ENCODE data around the gene LST1.

The LST1 gene

DNA sequence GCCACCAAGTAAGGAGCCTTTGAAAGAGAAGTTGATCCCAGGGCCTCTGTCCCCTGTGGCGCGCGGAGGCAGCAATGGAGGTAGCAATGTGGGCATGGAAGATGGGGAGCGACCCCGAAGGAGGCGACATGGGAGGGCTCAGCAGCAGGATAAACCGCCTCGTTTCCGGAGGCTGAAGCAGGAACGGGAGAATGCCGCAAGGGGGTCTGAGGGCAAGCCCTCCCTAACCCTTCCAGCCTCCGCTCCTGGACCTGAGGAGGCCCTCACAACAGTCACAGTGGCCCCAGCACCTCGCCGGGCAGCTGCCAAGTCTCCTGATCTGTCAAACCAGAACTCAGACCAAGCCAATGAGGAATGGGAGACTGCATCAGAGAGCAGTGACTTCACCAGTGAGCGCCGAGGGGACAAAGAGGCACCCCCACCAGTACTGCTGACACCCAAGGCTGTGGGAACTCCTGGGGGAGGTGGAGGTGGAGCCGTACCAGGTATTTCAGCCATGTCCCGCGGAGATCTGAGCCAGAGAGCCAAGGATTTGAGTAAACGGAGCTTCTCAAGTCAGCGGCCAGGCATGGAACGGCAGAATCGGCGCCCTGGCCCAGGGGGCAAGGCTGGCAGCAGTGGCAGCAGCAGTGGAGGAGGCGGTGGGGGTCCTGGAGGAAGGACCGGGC, 46.3 kb downstream of the LST1 start:
- TF ChIP-seq, protein P1, sequence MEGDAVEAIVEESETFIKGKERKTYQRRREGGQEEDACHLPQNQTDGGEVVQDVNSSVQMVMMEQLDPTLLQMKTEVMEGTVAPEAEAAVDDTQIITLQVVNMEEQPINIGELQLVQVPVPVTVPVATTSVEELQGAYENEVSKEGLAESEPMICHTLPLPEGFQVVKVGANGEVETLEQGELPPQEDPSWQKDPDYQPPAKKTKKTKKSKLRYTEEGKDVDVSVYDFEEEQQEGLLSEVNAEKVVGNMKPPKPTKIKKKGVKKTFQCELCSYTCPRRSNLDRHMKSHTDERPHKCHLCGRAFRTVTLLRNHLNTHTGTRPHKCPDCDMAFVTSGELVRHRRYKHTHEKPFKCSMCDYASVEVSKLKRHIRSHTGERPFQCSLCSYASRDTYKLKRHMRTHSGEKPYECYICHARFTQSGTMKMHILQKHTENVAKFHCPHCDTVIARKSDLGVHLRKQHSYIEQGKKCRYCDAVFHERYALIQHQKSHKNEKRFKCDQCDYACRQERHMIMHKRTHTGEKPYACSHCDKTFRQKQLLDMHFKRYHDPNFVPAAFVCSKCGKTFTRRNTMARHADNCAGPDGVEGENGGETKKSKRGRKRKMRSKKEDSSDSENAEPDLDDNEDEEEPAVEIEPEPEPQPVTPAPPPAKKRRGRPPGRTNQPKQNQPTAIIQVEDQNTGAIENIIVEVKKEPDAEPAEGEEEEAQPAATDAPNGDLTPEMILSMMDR (IDR thresholded peaks at IDR 0.05; ENCODE audit: low read depth, low read length, missing control alignments), result no peak
- no peak overlapping the region for H3K4me3 ChIP-seq (ENCODE audit: low read depth, low read length)
- in situ Hi-C loops (cut with HindIII; ENCODE audit: low sequenced_read_pairs), result no loop called here
- DNase-seq (ENCODE audit: low read depth), result no peak

GRCh38 chr6:31633447-31633846, 47.4 kb downstream of the LST1 start:
- no peak overlapping the region for H3K4me3 ChIP-seq (ENCODE audit: low read depth, low read length)
- no peak for DNase-seq (ENCODE audit: low read depth)
- TF ChIP-seq, protein P1 (IDR thresholded peaks at IDR 0.05; ENCODE audit: low read depth, low read length, missing control alignments), result no peak
- in situ Hi-C loops (cut with HindIII; ENCODE audit: low sequenced_read_pairs), result no loop called here

DNA sequence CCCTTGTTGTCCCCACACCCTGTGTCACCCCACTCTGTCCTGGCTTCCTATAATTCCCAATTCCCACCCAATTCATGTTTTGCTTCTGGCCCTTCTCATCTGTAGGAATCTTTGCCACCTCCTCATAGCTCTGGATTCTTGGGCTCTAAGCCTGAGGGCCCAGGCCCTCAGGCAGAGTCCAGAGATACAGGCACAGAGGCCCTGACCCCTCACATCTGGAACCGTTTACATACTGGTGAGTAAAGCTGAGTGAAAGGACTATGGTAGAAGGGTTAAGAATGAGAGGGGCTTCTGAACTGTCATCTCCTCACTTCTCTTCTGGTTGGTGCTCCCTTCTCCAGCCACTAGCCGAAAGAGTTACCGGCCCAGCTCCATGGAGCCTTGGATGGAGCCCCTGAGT, 48.1 kb downstream of the LST1 start:
- DNase-seq (ENCODE audit: low read depth), result no peak
- in situ Hi-C loops (cut with HindIII; ENCODE audit: low sequenced_read_pairs), result no loop called here
- TF ChIP-seq, protein P1 (IDR thresholded peaks at IDR 0.05; ENCODE audit: low read depth, low read length, missing control alignments), result no peak
- no peak overlapping the region for H3K4me3 ChIP-seq (ENCODE audit: low read depth, low read length)

DNA sequence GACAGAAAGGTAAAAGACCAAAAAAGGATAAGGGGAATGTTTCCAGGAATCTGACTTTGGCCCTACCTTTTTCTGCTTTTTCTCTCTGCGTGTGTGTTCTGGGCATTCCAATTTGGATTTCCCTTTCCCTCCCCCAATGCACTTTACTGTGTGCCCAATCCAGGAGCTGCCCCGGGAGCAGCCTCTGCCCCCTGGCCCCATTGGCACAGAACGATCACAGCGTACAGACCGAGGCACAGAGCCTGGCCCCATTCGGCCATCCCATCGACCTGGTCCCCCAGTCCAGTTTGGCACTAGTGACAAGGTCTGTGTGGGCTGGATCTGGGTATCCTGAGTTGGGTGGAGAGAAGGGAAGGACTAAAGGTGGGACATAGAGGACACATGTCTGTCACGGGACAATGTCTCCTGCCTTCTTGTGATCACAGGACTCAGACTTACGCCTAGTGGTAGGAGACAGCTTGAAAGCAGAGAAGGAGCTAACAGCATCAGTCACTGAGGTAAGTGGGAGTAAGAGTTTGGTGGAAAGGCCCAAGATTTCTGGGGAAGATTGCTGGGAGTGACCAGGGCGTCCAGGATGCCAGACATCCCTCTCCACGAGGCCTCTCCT, 49.0 kb downstream of the LST1 start:
- TF ChIP-seq, protein P1 (IDR thresholded peaks at IDR 0.05; ENCODE audit: low read depth, low read length, missing control alignments), result no peak
- DNase-seq (ENCODE audit: low read depth), result no peak
- in situ Hi-C loops (cut with HindIII; ENCODE audit: low sequenced_read_pairs), result no loop called here
- no peak overlapping the region for H3K4me3 ChIP-seq (ENCODE audit: low read depth, low read length)

- DNase-seq (ENCODE audit: low read depth), result no peak
- in situ Hi-C loops (cut with HindIII; ENCODE audit: low sequenced_read_pairs), result no loop called here
- no peak overlapping the region for H3K4me3 ChIP-seq (ENCODE audit: low read depth, low read length)
- TF ChIP-seq, protein P1 (IDR thresholded peaks at IDR 0.05; ENCODE audit: low read depth, low read length, missing control alignments), result no peak
These were observed 50.9 kb downstream of the LST1 start for GRCh38 chr6:31636698-31637596.

All from astrocyte of the cerebellum (primary cell).